ENCODE results near the gene CCDC74B.
"Not testable (repeated sequence)": the region's sequence is repeated elsewhere in the genome, so short reads cannot be mapped to it uniquely, and the experiment has no call there.

CCDC74B gene

GRCh38 chr2:130145006-130145414, at the start of gene CCDC74B:
TSS of gene CCDC74B (minus strand) at chr2:130145112. CDS start at chr2:130144996, 116 bp downstream.
- DNase-seq (ENCODE audit: low read depth in 2 of 2) = peak; percentile 14 to 55

- DNase-seq (ENCODE audit: low read depth in 2 of 2) = not testable (repeated sequence)
These were observed 48.9 kb upstream of the CCDC74B start for GRCh38 chr2:130193824-130194223.

GRCh38 chr2:130192451-130192850, 47.5 kb upstream of the CCDC74B start:
- DNase-seq (ENCODE audit: low read depth in 2 of 2) = not testable (repeated sequence)

GRCh38 chr2:130191319-130191718, 46.4 kb upstream of the CCDC74B start:
- DNase-seq (ENCODE audit: low read depth in 2 of 2) = not testable (repeated sequence)

- DNase-seq (ENCODE audit: low read depth in 2 of 2) = no peak
These were observed 45.3 kb upstream of the CCDC74B start for GRCh38 chr2:130190237-130190636.

GRCh38 chr2:130188958-130189357, 44.0 kb upstream of the CCDC74B start:
- DNase-seq (ENCODE audit: low read depth in 2 of 2) = not testable (repeated sequence)

- DNase-seq (ENCODE audit: low read depth in 2 of 2) = not testable (repeated sequence)
These were observed 43.2 kb upstream of the CCDC74B start for GRCh38 chr2:130187859-130188792.

GRCh38 chr2:130187268-130187667, 42.4 kb upstream of the CCDC74B start:
- DNase-seq (ENCODE audit: low read depth in 2 of 2) = no peak

- no peak for DNase-seq (ENCODE audit: low read depth in 2 of 2)
These were observed 41.5 kb upstream of the CCDC74B start for GRCh38 chr2:130186391-130186790.

GRCh38 chr2:130185896-130186295, 41.0 kb upstream of the CCDC74B start:
- no peak for DNase-seq (ENCODE audit: low read depth in 2 of 2)

GRCh38 chr2:130185436-130185835, 40.5 kb upstream of the CCDC74B start:
- DNase-seq (ENCODE audit: low read depth in 2 of 2) = no peak

- DNase-seq (ENCODE audit: low read depth in 2 of 2) = no peak
These were observed 38.8 kb upstream of the CCDC74B start for GRCh38 chr2:130183512-130184373.

GRCh38 chr2:130182826-130183511, 38.1 kb upstream of the CCDC74B start:
- DNase-seq (ENCODE audit: low read depth in 2 of 2) = not testable (repeated sequence)

GRCh38 chr2:130181880-130182682, 37.2 kb upstream of the CCDC74B start, which contains the start of gene MZT2B:
TSS of gene MZT2B (plus strand) at chr2:130182262. CDS start at chr2:130182283, 21 bp downstream.
- peak; percentile 82 to 84 for DNase-seq (ENCODE audit: low read depth in 2 of 2)

GRCh38 chr2:130181325-130181879, 36.5 kb upstream of the CCDC74B start, which contains the start of gene SMPD4:
TSS of gene SMPD4 (minus strand) at chr2:130181602. CDS start at chr2:130176592, 5,010 bp downstream.
- peak; percentile 95 to 98 for DNase-seq (ENCODE audit: low read depth in 2 of 2)

- DNase-seq (ENCODE audit: low read depth in 2 of 2) = not testable (repeated sequence)
These were observed 35.8 kb upstream of the CCDC74B start for GRCh38 chr2:130180404-130181324.

GRCh38 chr2:130174866-130175265, 30.0 kb upstream of the CCDC74B start:
- not testable (repeated sequence) for DNase-seq (ENCODE audit: low read depth in 2 of 2)

GRCh38 chr2:130169896-130170295, 25.0 kb upstream of the CCDC74B start:
- DNase-seq (ENCODE audit: low read depth in 2 of 2) = no peak

GRCh38 chr2:130169163-130169562, 24.3 kb upstream of the CCDC74B start:
- not testable (repeated sequence) for DNase-seq (ENCODE audit: low read depth in 2 of 2)

Measured in stimulated activated CD4-positive, alpha-beta T cell treated with anti-CD3 and anti-CD28 coated beads, Interleukin-12 subunit alpha, Interleukin-12 subunit beta, amount 100 ng/mL, for 24 hours (primary cell).